ENCODE results near the gene CHD6.

Gene CHD6

GRCh38 chr20:41573955-41574354 is 44.2 kb downstream of the CHD6 start:
- TF ChIP-seq ZNF398 (tag by site-specific recombination; IDR thresholded peaks at IDR 0.05): peak; percentile 53
- no peak for TF ChIP-seq ZNF214 (tag by site-specific recombination; IDR thresholded peaks at IDR 0.05; ENCODE audit: borderline replicate concordance)
- no peak for TF ChIP-seq ZNF571 (tag by site-specific recombination; IDR thresholded peaks at IDR 0.05)
- no peak for TF ChIP-seq GLI2 (tag by site-specific recombination; IDR thresholded peaks at IDR 0.05; ENCODE audit: borderline replicate concordance, low read depth)
- no peak for TF ChIP-seq ZNF670 (tag by site-specific recombination; IDR thresholded peaks at IDR 0.05; ENCODE audit: low read depth)
- no peak for TF ChIP-seq ZBTB6 (tag by site-specific recombination; IDR thresholded peaks at IDR 0.05)
- no peak for TF ChIP-seq ZNF404 (tag by site-specific recombination; IDR thresholded peaks at IDR 0.05)
- peak; percentile 24; the same call in 1 of the 2 replicates for TF ChIP-seq ZNF335 (tag by site-specific recombination; conservative IDR thresholded peaks at IDR 0.05)
- TF ChIP-seq KLF7 (tag by site-specific recombination; IDR thresholded peaks at IDR 0.05; ENCODE audit: borderline replicate concordance): no peak
- no peak for TF ChIP-seq HIC1 (tag by site-specific recombination; IDR thresholded peaks at IDR 0.05)
- TF ChIP-seq PRDM10 (tag by site-specific recombination; IDR thresholded peaks at IDR 0.05): peak; percentile 71
- no peak for TF ChIP-seq MEIS1 (CRISPR knock-in tag; IDR thresholded peaks at IDR 0.05; ENCODE audit: borderline replicate concordance)
- Histone ChIP-seq H3K9me3 (ENCODE audit: control insufficient read depth, insufficient read depth, low read depth, low read length) (no peaks in the 10 kb centered on the region), H3K27ac (ENCODE audit: extremely low read depth, low read depth, low read length) (no peak overlapping the region), H3K4me1 (ENCODE audit: control insufficient read depth, insufficient read depth, low read length) (peaks cover 26% of the 10 kb centered on the region), H3K4me3 (ENCODE audit: low read depth, low read length) (no peak overlapping the region), H3K36me3 (ENCODE audit: control insufficient read depth in 2 of 2, insufficient read depth in 1 of 2, low read length in 2 of 2) (no peaks in the 10 kb centered on the region)
- ChIA-PET POLR2A (interaction anchor here (1.2 kb wide), 1 partner anchor 44 kb away, joined by 3 read pairs; the partner anchor contains the start of gene CHD6), CTCF (interaction anchor here (0.6 kb wide), 2 partner anchors 17 to 76 kb away, joined by 3 to 5 read pairs; no protein-coding TSS in a partner anchor)

- ChIA-PET CTCF (interaction anchor here (0.6 kb wide), 2 partner anchors 904 to 1845 kb away, joined by 3 to 4 read pairs; no protein-coding TSS in a partner anchor), POLR2A (interaction anchor here (0.7 kb wide), 1 partner anchor 12 kb away, joined by 3 read pairs; no protein-coding TSS in a partner anchor)
- Histone ChIP-seq H3K36me3 (ENCODE audit: control insufficient read depth in 2 of 2, insufficient read depth in 1 of 2, low read length in 2 of 2) (no peaks in the 10 kb centered on the region), H3K9me3 (ENCODE audit: control insufficient read depth, insufficient read depth, low read depth, low read length) (no peaks in the 10 kb centered on the region), H3K4me3 (ENCODE audit: low read depth, low read length) (no peak overlapping the region), H3K4me1 (ENCODE audit: control insufficient read depth, insufficient read depth, low read length) (peaks cover 15% of the 10 kb centered on the region), H3K27ac (ENCODE audit: extremely low read depth, low read depth, low read length) (no peak overlapping the region)
- no peak for TF ChIP-seq MYNN (tag by site-specific recombination; IDR thresholded peaks at IDR 0.05; ENCODE audit: borderline replicate concordance)
- TF ChIP-seq ZNF175 (tag by site-specific recombination; IDR thresholded peaks at IDR 0.05): no peak
- no peak for TF ChIP-seq ZNF426 (tag by site-specific recombination; IDR thresholded peaks at IDR 0.05)
- TF ChIP-seq ZIC2 (tag by site-specific recombination; IDR thresholded peaks at IDR 0.05): peak; percentile 43; the same call in 1 of the 2 replicates
Observed at GRCh38 chr20:41572010-41572572, 46.1 kb downstream of the CHD6 start.
